Erythroblast (primary cell): ENCODE results near the gene JMJD4.

Source experiments
- GATA1 ChIP-seq: IDR thresholded peaks from 2 replicates; pipeline ENCODE4 v1.6.1; 2011; ENCODE audit warnings: low read depth, mild to moderate bottlenecking, control low read depth, low read length, moderate library complexity
- POLR2A ChIP-seq: IDR thresholded peaks from 2 replicates; pipeline ENCODE4 v1.6.1; 2011; ENCODE audit warnings: mild to moderate bottlenecking, low read length

DNA sequence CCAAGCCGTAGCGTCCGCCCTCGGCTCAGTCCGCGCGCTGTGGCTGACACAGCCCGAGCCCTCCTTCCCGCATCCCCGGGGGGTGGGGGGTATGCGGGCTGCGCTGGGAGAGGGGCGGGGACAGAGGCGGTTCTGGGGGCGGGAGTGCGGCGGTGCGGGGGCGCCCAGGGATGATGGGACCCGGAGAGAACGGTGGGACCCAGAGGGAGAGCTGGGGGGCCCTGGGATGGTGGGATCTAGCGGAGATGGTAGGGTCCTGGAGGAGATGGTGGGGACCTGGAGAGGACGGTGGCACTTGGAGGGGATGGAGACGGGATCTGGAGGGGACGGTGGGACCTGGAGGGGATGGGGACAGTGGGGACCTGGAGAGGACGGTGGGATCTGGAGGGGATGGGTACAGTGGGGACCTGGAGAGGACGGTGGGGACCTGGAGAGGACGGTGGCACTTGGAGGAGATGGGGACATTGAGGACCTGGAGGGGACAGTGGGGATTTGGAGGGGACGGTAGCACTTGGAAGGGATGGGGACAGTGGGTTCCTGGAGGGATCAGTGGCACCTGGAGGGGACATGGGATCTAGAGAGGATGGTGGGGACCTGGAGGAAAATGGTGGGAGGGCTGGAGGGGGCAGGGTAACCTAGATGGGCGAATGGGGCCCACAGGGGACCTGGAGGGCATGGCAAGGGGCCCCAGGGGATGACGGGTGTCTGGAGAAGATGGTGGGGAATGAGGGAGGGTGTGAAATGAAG, 610 bp upstream of the JMJD4 start:
- no peak for TF ChIP-seq POLR2A
- TF ChIP-seq GATA1, result no peak
